HEK293 (cell line): ENCODE results near the gene CSF2.

Experiments
- CTCF ChIA-PET: fragments of 350-600 bp; formaldehyde crosslinking; extraction: SDS; loops from one replicate; lab custom pipeline; 2021; ENCODE audit warnings: antibody characterized with exemption; lab: Yijun Ruan, JAX
- POLR2A ChIA-PET: fragments of 300-600 bp; formaldehyde crosslinking; extraction: SDS; loops from one replicate; lab custom pipeline; 2020; ENCODE audit warnings: antibody characterized with exemption, inconsistent platforms; lab: Yijun Ruan, JAX
- H3K27ac ChIP-seq: fragments of 200-500 bp; sonication (Bioruptor generic); 2 replicates; pipeline ENCODE4 v1.5.1; 2014; ENCODE audit warnings: low read depth, low read length, control low read depth, inconsistent platforms; ENCODE audit errors: extremely low read depth
- H3K36me3 ChIP-seq, 2 experiments: fragments of 200-500 bp in 1 of 2; sonication (Bioruptor generic) in 1 of 2; 1 replicate in 1 of 2; 2 replicates in 1 of 2; pipeline ENCODE4 v1.5.1; 2014 to 2017; ENCODE audit warnings: inconsistent platforms in 2 of 2, low read length in 2 of 2; ENCODE audit not compliant: control insufficient read depth in 2 of 2, insufficient read depth in 1 of 2
- H3K4me1 ChIP-seq: fragments of 200-500 bp; sonication (Bioruptor generic); 2 replicates; pipeline ENCODE4 v1.5.1; 2014; ENCODE audit warnings: mild to moderate bottlenecking, low read length, inconsistent platforms; ENCODE audit not compliant: control insufficient read depth, insufficient read depth
- H3K4me3 ChIP-seq: 2 replicates; pipeline ENCODE4 v1.5.1; 2011; ENCODE audit warnings: low read depth, mild to moderate bottlenecking, control low read depth, low read length, moderate library complexity
- H3K9me3 ChIP-seq: fragments of 200-500 bp; sonication (Bioruptor generic); 2 replicates; pipeline ENCODE4 v1.5.1; 2014; ENCODE audit warnings: low read depth, low read length, inconsistent platforms; ENCODE audit not compliant: control insufficient read depth, insufficient read depth
- EGR2 ChIP-seq: fragments of 450-650 bp; formaldehyde crosslinking; IDR thresholded peaks from 2 replicates; pipeline ENCODE4 v1.5.1; 2016; ENCODE audit warnings: low read depth, missing biosample characterization, missing genetic modification characterization
- GFI1B ChIP-seq: fragments of 450-650 bp; formaldehyde crosslinking; IDR thresholded peaks from 2 replicates; pipeline ENCODE4 v1.5.1; 2016; ENCODE audit warnings: missing biosample characterization, missing genetic modification characterization
- GLI4 ChIP-seq: fragments of 450-650 bp; formaldehyde crosslinking; IDR thresholded peaks from 2 replicates; pipeline ENCODE4 v1.5.1; 2016; ENCODE audit warnings: missing biosample characterization, missing genetic modification characterization
- KLF8 ChIP-seq: fragments of 450-650 bp; formaldehyde crosslinking; IDR thresholded peaks from 2 replicates; pipeline ENCODE4 v1.5.1; 2016; ENCODE audit warnings: missing biosample characterization, missing genetic modification characterization
- OVOL3 ChIP-seq: fragments of 450-650 bp; formaldehyde crosslinking; IDR thresholded peaks from 2 replicates; pipeline ENCODE4 v1.5.1; 2016; ENCODE audit warnings: missing biosample characterization, missing genetic modification characterization
- REST ChIP-seq: fragments of 450-650 bp; formaldehyde crosslinking; IDR thresholded peaks from 2 replicates; pipeline ENCODE4 v1.5.1; 2016; ENCODE audit warnings: missing biosample characterization, missing genetic modification characterization
- SCRT2 ChIP-seq: fragments of 450-650 bp; formaldehyde crosslinking; IDR thresholded peaks from 2 replicates; pipeline ENCODE4 v1.5.1; 2016; ENCODE audit warnings: missing biosample characterization, missing genetic modification characterization
- ZBTB17 ChIP-seq: fragments of 450-650 bp; formaldehyde crosslinking; IDR thresholded peaks from 2 replicates; pipeline ENCODE4 v1.5.1; 2016; ENCODE audit warnings: missing biosample characterization, missing genetic modification characterization
- ZEB2 ChIP-seq: fragments of 450-650 bp; formaldehyde crosslinking; IDR thresholded peaks from 2 replicates; pipeline ENCODE4 v1.5.1; 2016; ENCODE audit warnings: missing biosample characterization, missing genetic modification characterization
- ZFHX2 ChIP-seq: fragments of 450-650 bp; formaldehyde crosslinking; conservative IDR thresholded peaks from 2 replicates; pipeline ENCODE4 v1.5.1; 2016; ENCODE audit warnings: missing biosample characterization, missing genetic modification characterization
- ZNF140 ChIP-seq: fragments of 450-650 bp; formaldehyde crosslinking; IDR thresholded peaks from 2 replicates; pipeline ENCODE4 v1.5.1; 2016; ENCODE audit warnings: missing biosample characterization, missing genetic modification characterization
- ZNF248 ChIP-seq: fragments of 450-650 bp; formaldehyde crosslinking; IDR thresholded peaks from 2 replicates; pipeline ENCODE4 v1.5.1; 2017; ENCODE audit warnings: missing biosample characterization, missing genetic modification characterization
- ZNF416 ChIP-seq: fragments of 450-650 bp; formaldehyde crosslinking; IDR thresholded peaks from 2 replicates; pipeline ENCODE4 v1.5.1; 2016; ENCODE audit warnings: missing biosample characterization, missing genetic modification characterization
- ZNF521 ChIP-seq: fragments of 450-650 bp; formaldehyde crosslinking; IDR thresholded peaks from 2 replicates; pipeline ENCODE4 v1.5.1; 2017; ENCODE audit warnings: missing biosample characterization, mild to moderate bottlenecking, missing genetic modification characterization
- ZNF529 ChIP-seq: fragments of 450-650 bp; formaldehyde crosslinking; IDR thresholded peaks from 2 replicates; pipeline ENCODE4 v1.5.1; 2017; ENCODE audit warnings: missing genetic modification characterization, missing biosample characterization; ENCODE audit not compliant: insufficient replicate concordance
- ZNF544 ChIP-seq: fragments of 450-650 bp; formaldehyde crosslinking; IDR thresholded peaks from 2 replicates; pipeline ENCODE4 v1.5.0; 2017; ENCODE audit warnings: missing biosample characterization, missing genetic modification characterization
- ZNF548 ChIP-seq: fragments of 450-650 bp; formaldehyde crosslinking; IDR thresholded peaks from 2 replicates; pipeline ENCODE4 v1.5.1; 2016; ENCODE audit warnings: missing biosample characterization, missing genetic modification characterization
- ZNF558 ChIP-seq: fragments of 450-650 bp; formaldehyde crosslinking; IDR thresholded peaks from 2 replicates; pipeline ENCODE4 v1.5.1; 2016; ENCODE audit warnings: missing biosample characterization, missing genetic modification characterization
- ZNF560 ChIP-seq: fragments of 450-650 bp; formaldehyde crosslinking; IDR thresholded peaks from 2 replicates; pipeline ENCODE4 v1.5.1; 2017; ENCODE audit warnings: missing biosample characterization, missing genetic modification characterization, borderline replicate concordance
- ZNF561 ChIP-seq: fragments of 450-650 bp; IDR thresholded peaks from 2 replicates; pipeline ENCODE4 v1.5.1; 2018; ENCODE audit warnings: missing biosample characterization, missing genetic modification characterization, borderline replicate concordance
- ZNF585B ChIP-seq: fragments of 450-650 bp; formaldehyde crosslinking; IDR thresholded peaks from 2 replicates; pipeline ENCODE4 v1.5.1; 2016; ENCODE audit warnings: missing biosample characterization, missing genetic modification characterization
- ZNF600 ChIP-seq: fragments of 450-650 bp; formaldehyde crosslinking; IDR thresholded peaks from 2 replicates; pipeline ENCODE4 v1.5.1; 2016; ENCODE audit warnings: missing biosample characterization, missing genetic modification characterization
- ZNF621 ChIP-seq: fragments of 450-650 bp; formaldehyde crosslinking; IDR thresholded peaks from 2 replicates; pipeline ENCODE4 v1.5.1; 2017; ENCODE audit warnings: missing biosample characterization, missing genetic modification characterization
- ZNF624 ChIP-seq: fragments of 450-650 bp; formaldehyde crosslinking; IDR thresholded peaks from 2 replicates; pipeline ENCODE4 v1.5.1; 2017; ENCODE audit warnings: missing biosample characterization, missing genetic modification characterization
- ZNF660 ChIP-seq: fragments of 450-650 bp; IDR thresholded peaks from 2 replicates; pipeline ENCODE4 v1.5.1; 2018; ENCODE audit warnings: missing biosample characterization, mild to moderate bottlenecking, missing genetic modification characterization
- ZNF670 ChIP-seq: fragments of 450-650 bp; formaldehyde crosslinking; IDR thresholded peaks from 2 replicates; pipeline ENCODE4 v1.5.1; 2016; ENCODE audit warnings: missing biosample characterization, missing genetic modification characterization, low read depth
- ZNF677 ChIP-seq: fragments of 450-650 bp; IDR thresholded peaks from 2 replicates; pipeline ENCODE4 v1.5.0; 2018; ENCODE audit warnings: missing biosample characterization, mild to moderate bottlenecking, missing genetic modification characterization, moderate library complexity
- ZNF830 ChIP-seq: fragments of 450-650 bp; IDR thresholded peaks from 2 replicates; pipeline ENCODE4 v1.5.0; 2018; ENCODE audit warnings: missing biosample characterization, missing genetic modification characterization, low read depth, mild to moderate bottlenecking, moderate library complexity
- ZNF843 ChIP-seq: fragments of 450-650 bp; formaldehyde crosslinking; IDR thresholded peaks from 2 replicates; pipeline ENCODE4 v1.5.1; 2016; ENCODE audit warnings: missing biosample characterization, missing genetic modification characterization
- ZSCAN23 ChIP-seq: fragments of 450-650 bp; formaldehyde crosslinking; IDR thresholded peaks from 2 replicates; pipeline ENCODE4 v1.5.1; 2016; ENCODE audit warnings: missing biosample characterization, missing genetic modification characterization

Gene CSF2

GRCh38 chr5:132114150-132115121 is 40.8 kb downstream of the CSF2 start:
- Histone ChIP-seq H3K4me1 (no peaks in the 10 kb centered on the region), H3K36me3 (no peaks in the 10 kb centered on the region), H3K9me3 (no peaks in the 10 kb centered on the region), H3K4me3 (no peak overlapping the region), H3K27ac (no peak overlapping the region)
- ChIA-PET POLR2A (no interaction called here), CTCF (interaction anchor here (0.5 to 1.0 kb wide), 2 partner anchors 50 to 706 kb away, joined by 3 to 4 read pairs; no protein-coding TSS in a partner anchor)
- TF ChIP-seq REST (tag by site-specific recombination) (0 out of 2 replicates have a peak, but pooled peaks have one; percentile 22), ZNF529 (tag by site-specific recombination) (no peak), EGR2 (peak; percentile 72), ZFHX2 (0 out of 2 replicates have a peak, but pooled peaks have one; percentile 20)

- CTCF ChIA-PET: interaction anchor here (1.0 kb wide), 1 partner anchor 51 kb away, joined by 4 read pairs; no protein-coding TSS in a partner anchor
- no peaks in the 10 kb centered on the region for H3K4me1 ChIP-seq
These were observed 41.8 kb downstream of the CSF2 start for GRCh38 chr5:132115375-132115774.

GRCh38 chr5:132116072-132116471 is 42.5 kb downstream of the CSF2 start:
- Histone ChIP-seq H3K4me1 (no peaks in the 10 kb centered on the region), H3K4me3 (no peak overlapping the region), H3K9me3 (no peaks in the 10 kb centered on the region), H3K36me3 (no peaks in the 10 kb centered on the region), H3K27ac (no peak overlapping the region)
- POLR2A ChIA-PET: no interaction called here
- CTCF ChIA-PET: no interaction called here
- TF ChIP-seq ZNF621 (tag by site-specific recombination) (no peak), EGR2 (no peak), ZEB2 (tag by site-specific recombination) (no peak), ZNF558 (tag by site-specific recombination) (no peak), ZNF561 (tag by site-specific recombination) (no peak), GFI1B (tag by site-specific recombination) (no peak), ZFHX2 (no peak), ZBTB17 (tag by site-specific recombination) (no peak), ZNF521 (tag by site-specific recombination) (no peak), ZNF140 (tag by site-specific recombination) (no peak), ZNF248 (no peak), ZNF544 (tag by site-specific recombination) (no peak), ZNF843 (tag by site-specific recombination) (no peak), ZNF677 (no peak), ZNF416 (tag by site-specific recombination) (no peak), SCRT2 (tag by site-specific recombination) (no peak), ZNF670 (tag by site-specific recombination) (no peak), ZNF548 (tag by site-specific recombination) (no peak), ZNF560 (no peak), ZNF624 (tag by site-specific recombination) (no peak)

More at GRCh38 chr5:132115375-132115774, 41.8 kb downstream of the CSF2 start:
- Histone ChIP-seq H3K9me3 (no peaks in the 10 kb centered on the region), H3K36me3 (no peaks in the 10 kb centered on the region), H3K4me3 (no peak overlapping the region), H3K27ac (no peak overlapping the region)
- no peak for TF ChIP-seq ZNF830 (tag by site-specific recombination)
- TF ChIP-seq OVOL3 (tag by site-specific recombination): no peak
- TF ChIP-seq GLI4: no peak
- no peak for TF ChIP-seq ZSCAN23
- no peak for TF ChIP-seq ZNF660 (tag by site-specific recombination)
- no peak for TF ChIP-seq ZNF843 (tag by site-specific recombination)
- no peak for TF ChIP-seq ZNF585B (tag by site-specific recombination)
- no peak for TF ChIP-seq ZNF600 (tag by site-specific recombination)
- no peak for TF ChIP-seq KLF8
- POLR2A ChIA-PET: no interaction called here
